ENCODE results near the gene GUCY2D.
"Not testable (repeated sequence)": the region's sequence is repeated elsewhere in the genome, so short reads cannot be mapped to it uniquely, and the experiment has no call there.

Gene GUCY2D

DNA sequence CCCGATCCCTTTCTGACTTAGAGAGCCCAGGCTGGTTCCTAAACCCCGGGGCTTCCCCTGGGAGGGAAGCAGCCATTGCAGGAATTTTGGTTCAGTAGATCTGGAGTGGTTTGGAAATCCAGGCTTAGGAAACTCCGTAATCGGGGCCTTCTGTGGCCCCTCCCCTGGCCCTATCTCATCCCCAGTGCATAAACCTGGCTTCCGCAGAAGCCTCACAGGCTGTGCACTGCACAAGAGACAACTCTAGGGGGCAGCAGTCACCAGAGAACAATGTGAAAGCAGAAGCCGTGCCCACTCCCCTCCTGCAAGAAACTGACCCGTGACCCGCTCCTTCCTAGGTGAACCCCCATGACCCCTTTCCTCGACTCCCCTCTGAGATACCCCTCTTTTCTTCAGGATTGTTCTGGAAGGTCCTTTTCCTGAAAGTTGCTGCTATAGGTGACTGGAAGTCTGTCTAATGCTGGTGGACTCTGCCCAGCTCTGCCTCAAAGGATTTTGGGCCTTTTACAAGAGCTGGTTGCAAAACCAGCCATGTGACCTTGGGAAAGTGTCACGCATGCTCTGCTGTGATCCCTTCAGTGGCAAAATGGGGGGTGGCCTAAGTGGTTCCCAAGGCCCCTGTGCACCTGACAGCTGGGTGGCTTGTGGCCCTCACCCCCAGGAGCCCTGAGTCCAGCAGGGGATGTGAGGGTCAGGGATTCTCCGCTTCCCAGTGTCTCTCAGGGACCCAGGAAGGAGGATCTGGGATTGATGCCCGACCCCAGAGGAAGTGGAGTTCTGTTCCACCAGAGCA lies 14.4 kb downstream of the GUCY2D start:
- peak in 1 of 2 experiments; percentile 44 for DNase-seq (ENCODE audit: low read depth in 2 of 2)

DNA sequence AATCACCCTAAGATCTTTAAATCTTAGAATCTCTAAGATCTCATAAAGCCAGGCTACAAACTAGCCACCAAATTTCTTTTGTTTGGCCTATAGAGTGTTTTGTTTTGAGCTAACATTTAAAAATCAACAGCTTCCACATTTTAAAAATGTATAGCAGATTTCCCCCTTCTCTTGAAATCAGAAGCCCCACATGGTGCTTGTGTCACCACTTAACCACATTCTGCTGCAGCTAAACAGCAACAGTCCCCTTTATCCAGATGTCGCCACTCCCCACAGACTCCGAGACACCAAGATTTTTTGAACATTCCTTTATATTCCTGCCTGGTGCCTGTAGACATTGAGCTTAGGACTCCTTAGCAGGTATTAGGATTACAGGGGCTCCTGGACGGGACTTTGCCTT lies 16.0 kb downstream of the GUCY2D start:
- no peak for DNase-seq (ENCODE audit: low read depth in 2 of 2)

DNA sequence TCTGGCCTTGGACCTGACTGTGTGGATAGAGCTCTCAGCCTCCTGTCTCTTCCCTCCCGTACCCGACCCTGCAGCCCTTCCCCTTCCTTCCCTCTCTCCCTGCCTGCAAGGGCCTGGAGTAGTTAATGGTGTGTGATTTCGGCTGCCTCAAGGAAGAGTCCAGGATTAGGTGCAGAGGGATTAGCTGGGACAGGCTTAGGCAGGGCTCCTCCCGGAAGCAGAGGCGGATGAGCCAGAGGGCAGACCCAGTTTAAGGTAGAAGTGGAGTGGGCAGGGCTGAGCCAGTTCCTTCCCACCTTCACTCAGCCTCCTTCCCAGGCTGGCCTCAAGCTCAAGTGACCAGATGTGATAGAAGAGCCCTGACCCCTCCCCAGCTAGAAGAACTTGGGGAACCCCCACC lies 16.8 kb downstream of the GUCY2D start:
- DNase-seq (ENCODE audit: low read depth in 2 of 2): no peak

DNA sequence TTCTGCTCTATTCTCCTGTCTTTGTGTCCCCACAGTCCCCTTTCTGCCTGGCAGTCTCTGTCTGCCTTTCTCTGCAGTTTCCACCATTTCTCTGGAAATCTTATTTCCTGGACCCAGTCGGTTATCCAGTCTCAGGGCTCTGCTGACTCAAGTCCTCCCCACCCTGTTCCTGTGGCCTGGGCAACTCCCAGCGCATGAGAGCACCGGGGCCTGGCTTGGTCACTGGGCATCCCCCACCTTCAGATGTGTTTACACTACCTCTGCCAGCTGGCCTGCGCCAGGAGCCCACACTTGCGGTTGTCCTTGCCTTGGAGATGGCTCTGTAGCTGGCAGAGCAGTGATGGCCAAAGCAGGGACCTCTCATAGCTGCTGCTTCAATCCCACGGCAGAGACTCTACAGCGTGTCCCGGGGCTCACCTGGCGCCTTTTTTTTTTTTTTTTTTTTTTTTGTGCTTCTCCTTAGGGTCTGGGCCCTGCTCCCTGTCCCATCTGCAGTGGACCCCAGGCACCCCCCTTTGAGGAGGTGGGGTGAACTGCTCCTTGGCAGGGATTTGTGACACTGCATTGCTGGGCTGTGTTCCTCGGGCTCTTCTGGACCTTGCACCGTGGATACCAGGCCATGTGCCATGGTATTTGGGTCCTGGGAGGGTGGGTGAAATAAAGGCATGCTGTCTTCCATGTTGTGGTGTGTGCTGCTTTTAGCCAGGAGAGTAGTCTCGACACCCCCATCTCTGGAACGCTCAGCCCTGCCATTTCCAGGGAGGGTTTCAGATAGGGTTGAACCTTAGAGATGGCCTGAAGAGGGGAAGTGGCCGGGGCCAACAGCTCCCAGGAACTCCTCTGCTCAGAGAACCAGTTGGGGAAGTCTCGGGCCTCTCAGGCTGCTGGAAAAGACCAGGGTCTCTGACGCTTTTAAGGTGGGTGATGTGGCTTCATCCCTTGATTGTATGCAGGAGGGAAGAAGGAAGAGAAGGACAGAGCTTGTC lies 17.5 kb downstream of the GUCY2D start:
- no peak for DNase-seq (ENCODE audit: low read depth in 2 of 2)

GRCh38 chr17:8020776-8021564 lies 18.6 kb downstream of the GUCY2D start:
- no peak for DNase-seq (ENCODE audit: low read depth in 2 of 2)

GRCh38 chr17:8021565-8022359 lies 19.3 kb downstream of the GUCY2D start:
- DNase-seq (ENCODE audit: low read depth in 2 of 2): no peak

- no peak for DNase-seq (ENCODE audit: low read depth in 2 of 2)
Observed at GRCh38 chr17:8022360-8023003, 20.1 kb downstream of the GUCY2D start.

- DNase-seq (ENCODE audit: low read depth in 2 of 2): not testable (repeated sequence)
Observed at GRCh38 chr17:8024161-8024560, 21.7 kb downstream of the GUCY2D start.

DNA sequence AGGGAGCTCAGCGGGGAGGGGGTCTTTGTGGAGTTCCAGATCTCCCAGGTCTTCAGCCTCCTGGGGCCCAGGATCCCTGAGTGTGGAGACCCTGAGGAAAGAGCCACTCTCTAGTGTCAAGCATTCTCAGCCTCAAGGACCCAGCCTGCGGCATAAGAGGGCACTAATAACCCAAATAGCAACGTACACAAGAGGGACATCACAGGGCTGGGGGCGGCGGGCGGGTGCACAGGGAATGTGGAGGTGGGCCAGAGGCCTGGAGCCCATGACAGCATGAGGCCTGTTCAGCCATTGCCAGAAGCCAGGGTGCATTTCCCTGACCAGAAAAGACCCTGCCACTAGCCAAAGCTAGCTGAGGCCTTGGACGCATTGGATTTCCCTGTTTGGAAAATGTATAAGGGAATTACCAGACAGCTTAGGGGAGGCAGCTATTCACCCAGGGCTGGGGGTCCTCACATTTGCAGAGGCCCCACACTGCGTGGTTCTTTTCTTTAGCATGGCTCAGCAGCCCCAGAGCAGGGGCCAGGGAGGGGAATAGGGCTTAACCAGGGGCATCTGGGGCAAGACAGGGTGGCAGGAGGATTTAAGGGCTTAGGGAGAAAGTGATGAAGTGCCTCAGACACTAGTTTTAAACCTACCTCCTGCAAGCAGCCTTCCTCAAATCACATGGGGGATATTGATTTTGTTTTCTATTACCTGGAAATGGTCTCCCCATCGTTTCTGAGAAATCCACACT lies 22.9 kb downstream of the GUCY2D start:
- no peak for DNase-seq (ENCODE audit: low read depth in 2 of 2)

DNA sequence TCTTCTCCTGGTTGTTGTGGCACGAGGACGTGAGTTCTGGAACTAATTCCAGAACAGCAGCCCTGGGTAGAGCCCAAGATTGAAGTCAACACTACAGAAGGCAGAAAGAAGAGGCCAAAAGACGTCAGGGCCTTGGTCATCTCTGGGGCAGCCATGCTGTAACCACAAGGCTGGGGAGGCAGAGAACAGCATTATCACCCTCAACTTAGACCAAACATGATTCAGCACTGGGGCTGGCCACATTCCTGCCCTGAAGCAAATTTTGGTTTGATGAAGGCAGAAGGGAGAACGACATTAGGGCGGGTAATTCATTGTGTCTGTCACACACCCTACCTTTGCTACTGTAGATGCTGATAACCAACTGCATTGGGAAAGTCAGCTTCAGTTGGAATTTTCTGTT lies 26.7 kb downstream of the GUCY2D start:
- no peak for DNase-seq (ENCODE audit: low read depth in 2 of 2)

- DNase-seq (ENCODE audit: low read depth in 2 of 2): no peak
Observed at GRCh38 chr17:8031261-8031661, 28.8 kb downstream of the GUCY2D start.

- no peak for DNase-seq (ENCODE audit: low read depth in 2 of 2)
Observed at GRCh38 chr17:8031950-8032349, 29.5 kb downstream of the GUCY2D start.

DNA sequence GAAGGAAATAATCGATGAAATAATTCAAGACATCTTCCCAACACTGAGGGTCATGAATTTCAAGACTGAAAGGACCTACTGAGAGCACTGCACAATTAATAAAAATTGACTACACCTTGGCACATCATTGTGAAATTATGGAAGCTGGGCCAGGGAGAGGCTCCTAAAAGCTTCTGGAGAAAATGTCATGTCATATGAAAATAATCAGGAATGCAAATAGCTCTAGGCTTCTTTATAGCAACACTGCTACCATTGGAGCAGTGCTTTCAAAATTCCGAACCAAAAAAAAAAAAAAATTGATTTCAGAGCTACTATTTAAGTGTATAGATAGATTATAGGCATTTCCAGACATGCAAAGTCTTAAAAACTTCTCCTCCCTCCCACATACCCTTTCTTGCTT lies 30.0 kb downstream of the GUCY2D start:
- no peak for DNase-seq (ENCODE audit: low read depth in 2 of 2)

GRCh38 chr17:8038954-8039610 lies 36.7 kb downstream of the GUCY2D start, which contains the start of gene ALOX15B:
ALOX15B (plus strand) TSS chr17:8039059; CDS start chr17:8039156, 97 bp downstream.
- no peak for DNase-seq (ENCODE audit: low read depth in 2 of 2)

DNA sequence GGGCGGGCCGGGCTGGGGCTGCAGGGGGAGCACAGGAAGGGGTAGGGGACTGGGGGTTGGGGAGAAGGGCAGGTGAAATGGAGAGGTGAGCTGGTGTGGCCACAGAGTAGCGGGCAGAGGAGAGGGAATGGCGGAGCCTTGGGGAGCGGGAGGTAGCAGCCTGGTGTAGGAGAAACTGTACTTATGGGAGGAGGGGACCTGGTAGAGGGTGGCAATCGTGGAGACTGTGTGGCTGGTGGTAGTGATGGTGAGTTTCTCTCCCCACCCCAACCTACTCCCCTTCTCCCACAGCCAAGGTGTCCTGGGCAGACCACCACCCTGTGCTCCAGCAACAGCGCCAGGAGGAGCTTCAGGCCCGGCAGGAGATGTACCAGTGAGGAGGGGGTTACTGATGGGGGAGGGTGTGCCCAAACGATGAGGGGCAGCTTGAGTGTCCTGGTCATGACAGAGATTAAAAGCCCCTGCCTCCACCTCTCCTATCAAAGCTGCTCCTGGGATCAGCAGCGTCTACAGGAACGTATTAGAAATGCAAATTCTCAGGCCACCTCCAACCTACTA lies 37.3 kb downstream of the GUCY2D start:
- no peak for DNase-seq (ENCODE audit: low read depth in 2 of 2)

- peak in 1 of 2 experiments; percentile 26 for DNase-seq (ENCODE audit: low read depth in 2 of 2)
Observed at GRCh38 chr17:8041249-8041928, 39.0 kb downstream of the GUCY2D start.

GRCh38 chr17:8041979-8042378 lies 39.6 kb downstream of the GUCY2D start:
- DNase-seq (ENCODE audit: low read depth in 2 of 2): no peak
